Measurements from ENCODE around the gene FAM240B.

DNA sequence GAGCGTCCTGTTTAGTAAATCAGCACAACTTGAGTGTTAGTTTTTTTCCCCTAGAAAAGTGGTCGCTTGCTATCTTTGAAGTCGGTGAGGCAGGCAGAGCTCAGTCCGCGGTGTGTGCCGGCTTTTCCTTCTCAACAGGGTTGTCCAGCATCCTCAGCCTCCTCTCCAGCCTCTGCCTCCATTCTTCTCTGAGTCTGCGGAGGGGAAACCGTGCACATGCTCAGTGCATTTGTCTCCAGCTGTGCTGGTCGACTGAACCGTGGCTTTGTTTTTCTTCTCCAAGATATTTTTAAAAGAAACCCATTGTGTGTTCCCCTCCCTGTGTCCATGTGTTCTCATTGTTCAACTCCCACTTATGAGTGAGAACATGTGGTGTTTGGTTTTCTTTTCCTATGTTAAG is 25.3 kb downstream of the FAM240B start:
- no peak for TF ChIP-seq POLR2A (IDR thresholded peaks at IDR 0.05)
- TF ChIP-seq, protein P1, sequence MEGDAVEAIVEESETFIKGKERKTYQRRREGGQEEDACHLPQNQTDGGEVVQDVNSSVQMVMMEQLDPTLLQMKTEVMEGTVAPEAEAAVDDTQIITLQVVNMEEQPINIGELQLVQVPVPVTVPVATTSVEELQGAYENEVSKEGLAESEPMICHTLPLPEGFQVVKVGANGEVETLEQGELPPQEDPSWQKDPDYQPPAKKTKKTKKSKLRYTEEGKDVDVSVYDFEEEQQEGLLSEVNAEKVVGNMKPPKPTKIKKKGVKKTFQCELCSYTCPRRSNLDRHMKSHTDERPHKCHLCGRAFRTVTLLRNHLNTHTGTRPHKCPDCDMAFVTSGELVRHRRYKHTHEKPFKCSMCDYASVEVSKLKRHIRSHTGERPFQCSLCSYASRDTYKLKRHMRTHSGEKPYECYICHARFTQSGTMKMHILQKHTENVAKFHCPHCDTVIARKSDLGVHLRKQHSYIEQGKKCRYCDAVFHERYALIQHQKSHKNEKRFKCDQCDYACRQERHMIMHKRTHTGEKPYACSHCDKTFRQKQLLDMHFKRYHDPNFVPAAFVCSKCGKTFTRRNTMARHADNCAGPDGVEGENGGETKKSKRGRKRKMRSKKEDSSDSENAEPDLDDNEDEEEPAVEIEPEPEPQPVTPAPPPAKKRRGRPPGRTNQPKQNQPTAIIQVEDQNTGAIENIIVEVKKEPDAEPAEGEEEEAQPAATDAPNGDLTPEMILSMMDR (IDR thresholded peaks at IDR 0.05): no peak
